ENCODE data around the gene CSNK1D. TPM values are rescaled to one million over a fixed set of nuclear protein-coding genes. Genes with fewer than 3 reads are reported as not detected.

The CSNK1D gene
- total and polyA plus RNA-seq, 2 donors (not counting 1 experiment from before 2014, with no cell fraction given) = 196 to 241 TPM

GRCh38 chr17:82300707-82301270 lies 27.3 kb upstream of the CSNK1D start:
- ChIA-PET POLR2A (interaction anchor here (0.6 to 2.3 kb wide), 4 partner anchors 8 to 95 kb away, joined by 4 to 11 read pairs (median 6); partner anchors contain the start of genes CSNK1D and SLC16A3), CTCF (interaction anchor here (0.6 to 6.4 kb wide), 22 partner anchors 8 to 110 kb away, joined by 3 to 68 read pairs (median 4); partner anchors contain the start of genes CD7 and CSNK1D)
- Histone ChIP-seq H3K27ac (ENCODE audit: low read length in 2 of 2) (no peak overlapping the region), H4K20me1 (ENCODE audit: control insufficient read depth, insufficient read depth, low read length, poor library complexity, severe bottlenecking) (no peaks in the 10 kb centered on the region), H3K4me2 (replicated peaks; ENCODE audit: low read depth, low read length, poor library complexity, severe bottlenecking) (peak overlapping the region; percentile 74), H3K27me3 (replicated peaks in 1 of 4; ENCODE audit: control extremely low read depth in 1 of 4, control insufficient read depth in 3 of 4, insufficient read depth in 4 of 4, low read length in 3 of 4) (no peaks in the 10 kb centered on the region), H3K9me3 (ENCODE audit: control extremely low read depth in 1 of 3, control insufficient read depth in 2 of 3, insufficient read depth in 1 of 3, low read length in 2 of 3) (no peaks in the 10 kb centered on the region), H3K4me1 (ENCODE audit: control insufficient read depth in 2 of 2, insufficient read depth in 2 of 2, low read length in 2 of 2) (peaks cover 52 to 72% of the 10 kb centered on the region in 2 donors), H3K79me2 (ENCODE audit: control insufficient read depth, insufficient read depth, low read length) (no peaks in the 10 kb centered on the region), H3K4me3 (ENCODE audit: control extremely low read depth in 1 of 5, extremely low read depth in 1 of 5, insufficient read depth in 1 of 5, low read depth in 2 of 5, low read length in 4 of 5) (peak overlapping the region in 1 of 5 experiments; percentile 33), H3K9ac (ENCODE audit: low read length) (peak overlapping the region; percentile 21), H2AFZ (ENCODE audit: insufficient read depth, low read depth, low read length, poor library complexity, severe bottlenecking) (peak overlapping the region; percentile 61), H3K36me3 (replicated peaks in 1 of 2; ENCODE audit: control extremely low read depth in 1 of 2, control insufficient read depth in 1 of 2, extremely low read depth in 1 of 2, insufficient read depth in 2 of 2, low read length in 1 of 2) (no peaks in the 10 kb centered on the region)
- WGBS (ENCODE audit: insufficient coverage) = 15% methylated on average over 20 of the region's 21 CpGs
- H3K9me3 Mint-ChIP-seq (ENCODE audit: insufficient read depth) = no peaks in the 10 kb centered on the region
- TF ChIP-seq EZH2 (IDR thresholded peaks at IDR 0.05; ENCODE audit: borderline replicate concordance, insufficient read depth, low read depth, low read length, poor library complexity, severe bottlenecking) (no peak), CTCF (IDR thresholded peaks at IDR 0.05) (peak; percentile 80)
- peak; percentile 79 for DNase-seq
- H3K27me3 Mint-ChIP-seq = no peaks in the 10 kb centered on the region
- peak overlapping the region; percentile 99 for H3K4me3 Mint-ChIP-seq
- peaks cover 60% of the 10 kb centered on the region for H3K4me1 Mint-ChIP-seq
- intact Hi-C loops (cut with micrococcal nuclease) = loop anchor here (1.0 kb wide), 1 partner anchor 21 kb away; no protein-coding TSS in a partner anchor
- ATAC-seq (ENCODE audit: low read depth) = peak; percentile 4
- peak overlapping the region; percentile 88 for H3K27ac Mint-ChIP-seq

- WGBS (ENCODE audit: insufficient coverage) = 95% methylated on average over 10 of the region's 13 CpGs
- no peak overlapping the region for H3K4me2 ChIP-seq (replicated peaks; ENCODE audit: low read depth, low read length, poor library complexity, severe bottlenecking)
- Mint-ChIP-seq H3K4me1 (peaks cover 63% of the 10 kb centered on the region), H3K9me3 (ENCODE audit: insufficient read depth) (no peaks in the 10 kb centered on the region), H3K4me3 (peak overlapping the region; percentile 99), H3K27me3 (no peaks in the 10 kb centered on the region), H3K27ac (peak overlapping the region; percentile 100)
- no peak overlapping the region for H3K27ac ChIP-seq (ENCODE audit: low read length in 2 of 2)
- intact Hi-C loops (cut with micrococcal nuclease) = no loop called here
- DNase-seq (no peak), ATAC-seq (ENCODE audit: low read depth) (no peak)
- no peak overlapping the region for H2AFZ ChIP-seq (ENCODE audit: insufficient read depth, low read depth, low read length, poor library complexity, severe bottlenecking)
- TF ChIP-seq EZH2 (IDR thresholded peaks at IDR 0.05; ENCODE audit: borderline replicate concordance, insufficient read depth, low read depth, low read length, poor library complexity, severe bottlenecking) (no peak), CTCF (IDR thresholded peaks at IDR 0.05) (no peak)
- no peaks in the 10 kb centered on the region for H3K79me2 ChIP-seq (ENCODE audit: control insufficient read depth, insufficient read depth, low read length)
- no peak overlapping the region for H3K4me3 ChIP-seq (ENCODE audit: control extremely low read depth in 1 of 5, extremely low read depth in 1 of 5, insufficient read depth in 1 of 5, low read depth in 2 of 5, low read length in 4 of 5)
- ChIA-PET CTCF (interaction anchor here (1.0 to 6.4 kb wide), 17 partner anchors 8 to 97 kb away, joined by 3 to 68 read pairs (median 7); partner anchors contain the start of genes CD7 and CSNK1D), POLR2A (interaction anchor here (0.7 to 2.3 kb wide), 4 partner anchors 8 to 109 kb away, joined by 3 to 11 read pairs (median 5); partner anchors contain the start of gene CSNK1D)
- H3K36me3 ChIP-seq (replicated peaks in 1 of 2; ENCODE audit: control extremely low read depth in 1 of 2, control insufficient read depth in 1 of 2, extremely low read depth in 1 of 2, insufficient read depth in 2 of 2, low read length in 1 of 2) = no peaks in the 10 kb centered on the region
- no peak overlapping the region for H3K9ac ChIP-seq (ENCODE audit: low read length)
- H3K9me3 ChIP-seq (ENCODE audit: control extremely low read depth in 1 of 3, control insufficient read depth in 2 of 3, insufficient read depth in 1 of 3, low read length in 2 of 3) = no peaks in the 10 kb centered on the region
- H3K27me3 ChIP-seq (replicated peaks in 1 of 4; ENCODE audit: control extremely low read depth in 1 of 4, control insufficient read depth in 3 of 4, insufficient read depth in 4 of 4, low read length in 3 of 4) = no peaks in the 10 kb centered on the region
- H3K4me1 ChIP-seq (ENCODE audit: control insufficient read depth in 2 of 2, insufficient read depth in 2 of 2, low read length in 2 of 2) = peaks cover 52 to 70% of the 10 kb centered on the region in 2 donors
- no peaks in the 10 kb centered on the region for H4K20me1 ChIP-seq (ENCODE audit: control insufficient read depth, insufficient read depth, low read length, poor library complexity, severe bottlenecking)
These were observed 26.7 kb upstream of the CSNK1D start for GRCh38 chr17:82300228-82300627.

Measured in B cell (primary cell).